HG02610 (cell line): ENCODE data around the gene ZNF423.
A peak's percentile ranks its signal among the peaks of the same experiment; 100 is the strongest.

Experiments
- ATAC-seq: cut with Tn5 transposase; IDR thresholded peaks from one replicate; pipeline ENCODE4 v1.9.1; 2021; ENCODE audit warnings: mild to moderate bottlenecking, moderate library complexity; ENCODE audit not compliant: unreplicated experiment

Gene ZNF423

DNA sequence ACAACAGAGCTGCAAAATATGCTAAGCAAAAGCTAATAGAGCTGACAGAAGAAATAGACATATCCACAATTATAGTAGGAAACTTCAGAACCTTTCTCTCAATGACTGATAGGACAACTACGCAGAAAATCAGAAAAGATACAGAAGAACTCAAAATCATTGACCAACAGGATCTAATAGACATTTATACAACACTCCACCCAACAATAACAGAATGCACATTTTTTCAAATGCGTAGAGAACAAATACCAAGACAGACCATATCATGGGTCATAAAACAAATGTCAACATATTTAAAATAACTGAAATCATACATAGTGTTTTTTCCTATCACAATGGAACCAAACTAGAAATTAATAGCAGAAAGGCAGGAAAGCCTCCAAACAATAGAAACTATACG, 244.9 kb downstream of the ZNF423 start:
- ATAC-seq = no peak

DNA sequence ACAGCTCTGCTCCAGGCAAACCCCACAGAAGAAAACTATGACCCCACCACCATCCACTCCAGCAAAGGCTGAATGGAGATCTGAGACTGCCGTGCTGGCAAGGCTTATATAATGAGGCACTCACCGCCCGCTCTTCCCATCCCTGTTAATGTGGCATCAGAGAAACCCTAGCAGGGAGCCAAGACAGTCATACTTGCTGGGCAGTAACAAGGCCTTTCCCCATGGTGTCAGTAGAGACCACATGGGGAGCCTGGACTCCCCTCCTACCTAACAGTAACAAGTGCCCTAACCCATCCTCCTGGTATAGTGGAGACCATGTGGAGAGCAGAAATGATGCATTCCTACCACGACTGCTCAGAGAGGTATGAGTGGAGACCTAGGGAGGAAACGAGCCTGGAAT, 247.1 kb downstream of the ZNF423 start:
- no peak for ATAC-seq

DNA sequence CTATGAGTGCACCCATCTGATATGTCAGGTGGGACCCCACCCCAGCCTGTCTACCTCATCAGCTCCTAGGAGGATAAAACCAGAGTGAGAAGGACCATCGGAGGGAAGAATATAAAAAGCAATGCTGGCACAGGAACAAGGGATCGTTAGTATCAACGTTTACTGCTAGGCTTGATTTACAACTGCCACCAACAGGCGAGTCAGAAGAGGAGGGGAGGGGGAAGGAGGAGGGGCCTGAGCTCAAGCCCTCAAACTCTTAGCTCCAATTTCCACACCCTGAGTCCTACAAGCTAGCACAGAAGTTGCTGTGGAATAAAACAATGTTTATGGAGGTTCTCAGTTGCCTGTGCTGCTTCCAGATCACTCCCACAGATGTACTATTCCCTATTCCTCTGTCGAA, 247.8 kb downstream of the ZNF423 start:
- ATAC-seq = no peak

DNA sequence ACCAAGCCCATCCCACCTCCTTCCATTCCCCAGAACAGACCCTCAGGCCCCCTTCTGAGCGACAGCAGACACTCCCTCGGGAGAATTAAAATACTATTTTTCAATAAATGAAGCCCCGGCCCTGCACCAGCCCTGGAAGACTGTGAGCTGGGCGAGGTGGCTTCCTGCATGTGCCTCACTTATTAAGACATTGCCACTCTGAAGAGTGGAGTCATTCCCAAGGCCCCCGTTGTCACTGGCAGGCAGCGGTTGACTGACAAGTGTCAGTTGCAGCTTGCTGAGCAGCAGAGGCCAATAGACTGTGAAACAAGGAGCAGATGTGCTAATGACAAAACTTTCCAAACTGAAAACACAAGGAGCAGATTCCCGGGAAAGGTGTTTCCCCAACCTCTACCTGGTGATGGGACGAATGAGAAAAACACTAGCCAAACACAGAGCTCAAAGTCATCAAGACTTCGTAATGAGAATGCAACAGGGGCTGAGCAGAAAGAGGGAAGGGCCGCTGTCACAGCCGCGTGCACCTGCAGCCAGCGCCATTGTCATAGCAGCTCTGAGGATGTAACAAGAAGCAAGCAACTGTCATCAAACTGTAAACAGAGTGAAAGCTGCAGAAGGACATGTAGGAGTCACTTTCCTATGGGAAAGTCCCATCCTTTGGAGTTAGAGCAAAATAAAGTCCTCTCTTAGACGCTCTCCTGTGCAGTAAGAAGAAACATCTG, 250.2 kb downstream of the ZNF423 start:
- ATAC-seq = no peak

DNA sequence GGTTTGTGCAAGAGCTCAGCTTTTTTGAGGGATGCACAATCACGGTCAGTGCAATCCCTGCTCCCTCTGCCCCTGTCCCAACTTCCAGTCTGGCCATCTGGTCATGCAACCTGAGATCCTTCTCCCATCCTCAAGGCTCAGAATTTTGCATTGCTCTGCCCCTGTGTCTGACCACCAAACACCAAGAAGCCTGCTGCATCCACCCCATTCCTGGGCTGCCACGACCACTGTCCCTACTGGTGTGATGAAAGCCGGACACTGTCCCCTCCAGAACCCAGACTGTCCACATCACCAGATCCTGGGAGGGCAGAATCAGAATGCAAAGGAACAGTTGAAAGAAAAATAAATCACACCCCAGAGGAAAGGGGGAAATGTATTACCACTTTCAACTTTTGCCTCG, 251.3 kb downstream of the ZNF423 start:
- no peak for ATAC-seq

DNA sequence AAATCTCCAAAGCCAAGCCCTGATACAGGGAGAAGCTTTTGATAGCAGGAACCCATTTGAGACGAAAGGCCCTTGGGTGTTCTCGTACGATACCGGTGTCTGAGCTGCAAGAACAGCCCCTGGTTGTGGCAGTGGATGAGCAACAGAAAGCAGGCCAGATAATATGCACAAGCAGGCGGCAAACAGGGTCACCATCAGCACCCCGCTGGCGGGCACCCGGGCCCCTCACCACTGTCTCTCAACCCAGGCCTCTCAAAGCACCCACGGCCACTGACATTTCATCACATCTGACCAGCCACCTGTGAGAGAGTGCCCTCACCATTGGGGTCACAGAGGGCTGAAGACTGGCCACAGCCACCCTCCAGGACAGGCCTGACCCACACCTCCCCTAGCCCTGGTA, 252.0 kb downstream of the ZNF423 start:
- ATAC-seq = no peak

DNA sequence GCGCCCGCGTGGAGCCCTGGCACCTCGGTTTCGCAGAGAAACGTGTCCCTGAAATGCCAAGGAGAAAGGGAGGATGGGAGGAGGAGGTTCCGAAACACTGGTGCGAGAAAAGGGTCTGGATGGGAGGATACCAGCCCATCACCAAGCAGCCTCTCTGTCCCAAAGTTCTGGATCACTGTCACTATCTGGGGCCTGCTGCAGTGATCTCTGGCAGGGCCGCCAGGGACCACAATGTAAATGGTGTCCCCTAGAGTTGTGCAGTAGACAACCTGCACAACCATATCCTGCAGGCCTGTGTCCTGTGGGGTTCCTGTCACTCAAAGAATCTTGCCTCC, 253.0 kb downstream of the ZNF423 start:
- ATAC-seq = no peak

DNA sequence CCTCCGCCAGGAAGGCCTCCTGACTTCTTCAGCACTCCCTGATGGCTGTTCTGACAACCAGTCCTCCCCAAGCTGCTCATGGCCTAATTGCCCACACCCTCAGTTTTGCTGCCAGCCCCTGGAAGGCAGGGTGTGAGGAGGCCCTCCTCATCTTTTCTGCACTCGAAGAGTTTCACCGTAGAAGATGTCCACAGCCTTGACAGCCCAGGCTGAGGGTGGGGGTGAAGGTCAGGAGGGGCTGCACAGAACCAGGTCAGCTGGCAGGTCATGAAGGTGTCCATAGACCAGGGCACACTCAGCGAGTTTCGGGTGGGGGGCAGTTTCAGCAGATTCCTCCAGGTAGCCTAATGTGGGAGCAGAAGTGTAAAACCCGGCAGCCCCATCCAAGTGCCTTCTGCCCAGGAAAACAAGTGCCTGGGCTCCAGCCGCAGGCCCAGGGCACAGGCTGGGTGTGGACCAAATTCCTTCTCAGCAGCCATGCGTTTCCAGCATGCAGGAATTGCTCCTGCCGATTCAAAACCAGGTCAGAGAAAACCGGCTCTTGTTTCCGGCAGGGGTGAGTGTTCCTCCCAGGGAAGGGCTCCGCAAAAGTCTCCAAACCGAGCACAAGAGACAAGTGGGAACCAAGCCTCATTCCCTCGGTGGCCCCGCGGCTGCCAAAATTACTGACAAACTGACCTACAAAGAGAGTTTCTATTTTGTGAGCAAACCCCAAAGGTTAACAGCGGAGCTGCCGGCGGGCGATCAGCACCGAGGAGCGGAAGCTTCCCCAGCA, 253.5 kb downstream of the ZNF423 start:
- no peak for ATAC-seq

DNA sequence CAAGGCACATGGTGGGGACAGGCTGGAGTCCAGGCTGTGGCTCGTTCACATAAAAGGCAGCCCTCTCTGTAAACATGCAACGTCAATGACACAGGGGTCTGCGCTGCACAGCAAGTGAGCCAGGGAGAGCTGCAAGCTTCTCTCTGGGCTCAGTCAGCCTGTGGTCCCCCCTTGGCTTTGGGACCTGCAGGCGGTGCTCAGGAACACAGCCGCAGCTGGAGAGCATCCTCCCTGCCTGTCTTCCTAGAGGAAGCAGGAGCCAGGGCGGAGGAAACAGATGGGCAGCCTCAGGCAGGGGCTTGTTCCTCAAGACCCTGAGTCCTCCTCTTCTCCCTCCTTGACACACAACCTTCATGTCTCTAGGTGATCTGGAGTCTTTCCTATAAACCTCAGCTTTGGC, 254.3 kb downstream of the ZNF423 start:
- no peak for ATAC-seq

DNA sequence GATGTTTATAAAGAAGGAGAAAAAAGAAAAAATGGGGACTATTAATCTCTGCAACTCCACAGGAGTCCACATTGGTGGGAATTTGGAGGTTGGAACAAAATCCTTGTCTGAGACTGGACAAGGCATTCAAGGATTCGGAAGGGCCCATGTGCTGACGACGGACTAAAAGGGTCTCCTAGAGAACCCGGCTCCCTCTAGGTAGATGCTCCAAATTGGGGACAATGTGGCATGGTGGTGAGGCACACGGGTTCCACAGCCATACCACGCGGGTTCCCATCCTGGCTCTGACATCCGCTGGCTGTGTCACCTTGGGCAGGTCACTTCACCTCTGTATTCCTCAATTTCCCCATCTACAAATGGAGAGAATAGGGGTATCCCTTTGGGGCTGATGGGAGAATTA, 254.9 kb downstream of the ZNF423 start:
- no peak for ATAC-seq

DNA sequence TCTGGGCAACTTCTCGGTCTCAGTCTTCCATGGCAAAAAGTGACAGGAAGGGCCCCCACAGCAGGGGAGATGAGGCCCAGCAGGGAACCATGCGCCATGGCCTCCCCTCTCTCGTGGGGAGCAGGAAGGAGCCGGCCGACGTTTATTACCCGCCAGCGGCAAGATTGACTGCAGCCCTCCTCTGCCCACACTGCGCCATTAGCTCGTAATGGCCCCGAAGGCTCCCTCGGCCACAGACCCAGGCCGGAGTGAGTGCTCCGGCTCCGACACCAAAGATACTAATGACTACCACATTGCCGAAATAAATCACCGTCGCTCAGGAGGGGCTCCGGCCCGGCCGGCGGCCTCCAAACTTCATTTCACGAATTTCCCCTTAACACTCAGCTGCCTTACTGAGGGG, 255.4 kb downstream of the ZNF423 start:
- no peak for ATAC-seq

DNA sequence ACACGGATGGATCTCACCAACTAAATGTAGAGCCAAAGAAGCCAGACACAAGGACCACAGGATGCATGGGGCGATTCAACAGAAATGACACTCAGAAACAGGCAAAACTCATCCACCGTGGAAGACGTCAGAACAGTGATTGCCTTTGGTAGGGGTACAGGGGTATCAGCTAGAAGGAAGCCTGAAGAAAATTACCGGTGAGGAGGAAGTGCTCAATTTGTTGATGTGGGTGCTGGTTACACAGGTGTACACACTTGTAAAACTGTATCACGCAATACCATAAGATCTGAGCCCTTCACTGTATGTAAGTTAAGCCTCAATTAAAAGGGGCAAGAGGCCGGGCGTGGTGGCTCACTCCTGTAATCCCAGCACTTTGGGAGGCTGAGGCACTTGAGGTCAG, 256.2 kb downstream of the ZNF423 start:
- ATAC-seq = no peak

DNA sequence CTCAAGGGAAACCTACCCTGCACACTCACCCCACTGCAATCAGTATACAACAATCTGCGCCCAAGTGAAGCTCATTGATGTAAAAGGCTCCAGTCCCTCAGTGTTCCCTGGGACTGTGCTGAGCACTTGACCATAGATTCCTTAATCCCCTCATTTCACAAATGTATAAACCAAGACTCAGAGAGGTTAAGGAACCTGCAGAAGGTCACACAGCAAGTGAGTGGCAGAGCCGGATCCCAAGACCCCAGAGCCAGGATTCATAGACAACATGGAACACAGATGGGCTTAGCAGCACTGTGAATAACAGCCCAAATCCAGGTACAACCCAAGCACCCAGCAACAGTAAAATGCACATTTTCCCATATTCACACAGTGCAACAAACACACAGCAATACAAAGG, 256.6 kb downstream of the ZNF423 start:
- no peak for ATAC-seq

DNA sequence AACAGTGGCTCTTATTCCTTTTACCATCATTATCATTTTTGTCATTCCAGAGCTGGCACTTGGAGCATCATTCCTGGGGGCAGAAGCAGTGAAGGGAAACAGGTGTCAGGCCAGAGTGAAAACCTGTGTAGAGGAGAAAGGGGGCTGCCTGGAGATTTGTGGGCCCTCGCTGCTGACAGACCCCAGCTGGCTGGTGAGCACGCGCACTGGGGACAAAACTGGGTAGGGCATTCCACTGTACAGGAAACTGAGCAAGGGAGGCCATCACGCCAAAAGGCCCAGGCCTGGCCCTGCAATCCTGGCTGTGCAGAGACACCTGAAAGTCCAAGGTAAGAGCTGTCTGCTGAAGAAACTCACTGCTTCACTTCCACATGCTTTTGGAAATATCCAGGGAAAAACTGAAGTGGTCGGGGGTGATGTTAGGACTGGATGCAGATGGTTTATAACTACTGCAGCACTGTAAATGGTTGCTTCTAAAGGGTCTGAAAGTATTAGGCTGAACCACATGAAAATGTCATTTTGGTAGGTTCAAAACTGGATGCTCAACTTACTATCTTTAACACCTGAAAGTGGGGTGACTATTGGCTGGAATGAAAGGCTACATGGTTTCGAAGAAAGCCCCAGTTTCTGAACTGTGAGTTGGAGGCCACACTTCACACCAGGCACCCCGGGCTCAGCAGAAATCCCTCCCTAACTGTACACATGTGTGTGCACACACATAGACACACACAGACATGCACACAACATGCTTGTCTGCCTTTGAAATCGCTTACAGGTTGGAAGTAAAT, 257.3 kb downstream of the ZNF423 start:
- peak; percentile 46 for ATAC-seq

DNA sequence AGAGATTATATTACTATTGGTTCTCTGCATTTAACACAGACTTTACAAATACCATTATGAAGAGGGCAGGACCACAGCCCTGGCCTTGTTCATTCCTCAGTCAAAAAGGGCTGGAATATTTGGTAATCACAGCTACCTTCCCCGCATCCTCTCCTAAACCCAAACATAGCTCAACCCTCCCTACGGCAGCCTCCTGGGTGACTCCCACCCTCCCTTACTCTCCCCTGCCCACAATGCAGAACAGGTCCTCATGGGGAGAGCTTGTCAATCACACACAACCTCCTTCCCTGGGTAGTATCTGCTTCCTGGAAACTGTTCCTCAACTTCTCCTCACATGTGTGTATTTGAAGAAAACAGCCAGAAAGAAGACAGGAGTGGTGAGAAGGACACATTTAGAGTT, 258.1 kb downstream of the ZNF423 start:
- ATAC-seq = no peak

DNA sequence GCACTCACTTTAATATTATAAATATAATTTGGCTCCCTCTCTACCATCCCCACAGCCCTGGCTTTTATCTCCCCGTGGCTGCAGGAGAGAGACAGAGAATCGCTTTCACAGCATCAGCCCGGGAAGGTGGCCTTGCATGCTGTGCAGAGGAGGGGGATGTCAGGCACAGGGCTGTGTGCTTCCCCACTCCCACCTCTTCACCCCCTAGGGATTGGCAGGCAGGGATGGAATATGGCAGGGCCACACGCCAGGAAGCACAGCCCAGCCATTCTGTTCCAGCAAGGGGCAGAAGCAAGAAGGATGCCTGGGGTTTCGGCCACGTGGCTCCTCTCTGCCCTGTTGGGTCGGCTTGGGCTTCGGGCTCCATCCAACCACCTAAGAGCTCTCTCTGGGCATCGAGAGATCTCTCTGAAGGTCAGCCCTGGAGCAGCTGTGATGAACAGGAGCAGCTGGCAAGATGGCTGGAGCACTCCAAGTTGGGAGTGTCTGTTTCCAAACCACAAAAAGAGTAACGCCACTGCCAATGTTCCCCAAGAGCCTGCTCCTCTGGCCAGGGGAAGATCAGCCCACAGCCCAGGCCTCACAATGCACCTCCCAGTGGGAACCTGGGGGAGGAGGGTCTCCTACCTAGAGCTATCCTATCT, 259.1 kb downstream of the ZNF423 start:
- ATAC-seq = no peak

DNA sequence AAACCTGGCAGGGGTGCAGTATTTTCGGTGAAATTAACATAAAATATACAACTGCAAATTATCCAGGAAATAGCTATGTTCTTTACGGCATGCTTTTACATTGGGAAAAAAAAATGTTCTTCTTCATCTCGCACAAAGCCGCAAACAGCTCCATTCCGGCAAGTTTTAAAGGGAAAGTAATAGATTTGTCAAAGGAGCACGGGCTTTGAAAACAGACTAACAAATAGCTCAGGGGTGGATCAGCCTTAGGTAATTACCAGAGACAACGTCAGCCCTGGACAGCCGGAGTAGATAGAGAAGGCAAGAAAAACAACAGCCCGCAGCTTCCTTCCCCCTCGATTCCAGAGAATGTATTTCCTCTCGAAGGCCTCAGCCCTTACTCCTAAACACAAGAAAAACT, 259.8 kb downstream of the ZNF423 start:
- ATAC-seq = no peak

DNA sequence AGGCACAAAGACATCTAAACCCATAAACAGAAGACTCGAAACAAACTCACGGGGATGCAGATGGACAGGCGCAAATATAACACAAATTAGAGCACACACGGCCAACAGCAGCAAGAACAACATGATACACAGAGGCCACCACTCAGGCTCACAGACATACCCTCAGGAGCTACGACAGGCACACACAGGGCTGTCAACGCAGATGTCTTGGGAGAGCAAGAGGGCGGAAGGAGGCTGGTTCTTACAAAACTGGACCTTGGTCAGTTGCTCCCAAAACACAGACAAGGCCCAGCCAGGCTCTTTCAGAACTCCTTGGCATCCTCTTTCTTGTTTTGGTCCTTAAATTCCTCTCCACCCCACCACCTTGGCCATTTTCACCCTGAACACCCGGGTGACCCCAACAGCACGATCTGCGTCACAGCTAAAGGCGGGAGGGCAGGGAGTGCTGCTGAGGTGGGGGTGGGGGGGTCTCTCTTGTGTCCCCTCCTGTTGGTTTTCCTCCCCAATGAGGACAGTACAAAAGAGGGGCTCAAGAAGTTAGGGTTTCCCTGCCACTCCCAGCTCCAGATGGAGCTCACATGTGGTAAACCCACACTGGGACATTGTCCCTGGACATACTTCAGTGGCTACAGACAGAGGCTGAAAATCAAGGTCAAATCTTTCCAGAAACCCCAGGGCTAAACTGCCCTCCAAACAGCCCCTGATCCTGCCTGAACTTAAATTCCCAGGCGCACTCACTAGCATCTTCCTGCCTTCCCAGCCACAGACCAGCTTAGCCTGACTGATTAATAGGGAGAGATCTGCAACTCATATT, 261.0 kb downstream of the ZNF423 start:
- ATAC-seq = no peak

DNA sequence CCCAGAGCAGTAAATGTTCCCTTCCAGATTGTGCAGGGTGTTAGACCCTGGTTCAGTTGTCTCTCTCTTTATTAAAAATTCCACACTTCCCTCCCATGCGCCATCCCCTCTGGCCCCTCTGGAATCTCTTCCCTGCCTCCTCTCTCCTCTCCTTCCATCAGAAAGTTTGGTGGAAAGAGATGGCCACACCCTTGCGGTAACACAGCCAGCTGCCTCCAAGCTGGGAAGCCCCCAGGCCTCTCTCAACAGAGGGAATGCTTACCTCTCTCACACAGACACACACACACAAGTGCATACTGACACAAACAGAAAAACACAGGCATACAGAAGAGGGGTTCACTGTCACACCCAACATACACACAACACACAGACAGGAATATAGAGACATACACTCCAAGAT, 261.8 kb downstream of the ZNF423 start:
- no peak for ATAC-seq

DNA sequence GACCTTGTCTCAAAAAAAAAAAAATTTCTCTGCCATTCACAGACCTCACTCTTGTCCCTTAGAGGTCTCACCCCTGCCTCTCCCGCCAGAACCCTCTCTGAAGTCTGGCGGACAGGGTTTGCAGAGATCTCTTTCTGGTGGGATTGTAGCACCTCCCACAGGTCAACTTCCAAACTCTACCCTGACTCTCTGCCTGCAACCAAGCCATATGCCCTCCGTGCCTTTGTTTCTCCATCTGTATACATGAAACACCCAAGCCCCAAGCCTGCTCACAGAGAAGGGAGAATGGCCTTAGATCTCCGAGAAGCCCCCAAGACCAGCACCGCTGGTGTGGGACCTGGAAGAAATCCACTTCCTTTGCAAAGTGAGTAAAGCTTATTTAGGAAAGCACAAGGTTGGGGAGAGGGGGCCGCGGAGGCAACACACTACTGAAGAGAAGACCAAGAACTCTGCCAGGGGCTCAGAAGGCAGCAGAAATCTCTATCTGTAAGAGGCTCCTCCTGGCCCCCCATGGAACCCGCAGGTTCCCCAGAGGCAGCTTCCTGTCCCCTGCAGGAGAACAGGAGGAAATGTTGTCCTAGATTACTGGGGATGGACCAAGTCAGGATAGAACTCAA, 262.4 kb downstream of the ZNF423 start:
- ATAC-seq = no peak
